SK-N-MC (cell line): ENCODE data around the gene CAMK2N1.

Experiments used
- DNase-seq: peaks from one replicate; pipeline ENCODE4 v3.0.0-alpha.2; 2011; ENCODE audit warnings: low read depth, low spot score
- H3K27ac ChIP-seq: fragments of 200-600 bp; sonication (generic); 2 replicates; pipeline ENCODE4 v1.5.1; 2016; ENCODE audit warnings: mixed run types
- H3K36me3 ChIP-seq: fragments of 200-600 bp; sonication (generic); 2 replicates; pipeline ENCODE4 v1.6.1; 2017; ENCODE audit warnings: antibody characterized with exemption, low read length, mixed read lengths; ENCODE audit not compliant: insufficient read depth
- H3K4me3 ChIP-seq: fragments of 200-600 bp; sonication (generic); 2 replicates; pipeline ENCODE4 v1.5.1; 2016
- H3K9ac ChIP-seq: fragments of 200-600 bp; sonication (generic); 2 replicates; pipeline ENCODE4 v1.8.0; 2017; ENCODE audit warnings: mixed run types, mixed read lengths; ENCODE audit not compliant: insufficient read length
- H3K9me3 ChIP-seq: fragments of 200-600 bp; sonication (generic); 2 replicates; pipeline ENCODE4 v1.6.1; 2017; ENCODE audit warnings: low read depth, mild to moderate bottlenecking, antibody characterized with exemption, low read length, moderate library complexity, mixed read lengths
- EZH2 ChIP-seq: fragments of 200-600 bp; sonication (generic); IDR thresholded peaks from one replicate; pipeline ENCODE4 v1.6.1; 2017; ENCODE audit warnings: antibody characterized with exemption
- FOXP2 ChIP-seq: optimal IDR thresholded peaks from 2 replicates; pipeline ENCODE3; 2011; ENCODE audit warnings: mild to moderate bottlenecking, moderate library complexity; ENCODE audit not compliant: insufficient read depth; ENCODE audit errors: extremely low read length, control extremely low read depth
- POLR2AphosphoS5 ChIP-seq: IDR thresholded peaks from 2 replicates; pipeline ENCODE4 v1.6.1; 2012; ENCODE audit warnings: mild to moderate bottlenecking, low read depth, low read length, borderline replicate concordance

CAMK2N1 gene

DNA sequence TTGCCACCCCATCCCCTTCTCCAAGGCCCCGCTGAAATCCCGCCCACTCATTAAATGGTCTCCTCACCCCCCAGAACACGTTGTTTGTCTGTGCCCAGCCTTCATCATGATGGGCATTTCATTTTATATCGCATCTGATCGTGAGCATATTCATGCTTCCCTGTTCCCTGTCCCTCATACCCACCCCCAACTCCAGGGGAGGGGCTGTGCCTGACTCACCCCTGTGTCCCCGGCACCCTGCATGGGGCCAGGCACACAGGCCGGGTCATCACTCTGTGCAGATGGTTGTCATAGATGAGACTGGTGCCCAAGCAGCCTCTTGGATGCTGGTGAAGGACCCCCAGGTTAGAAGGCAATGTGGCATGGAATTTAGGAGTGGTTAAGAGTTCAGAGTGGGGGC lies 11.0 kb downstream of the CAMK2N1 start:
- H3K27ac ChIP-seq = no peak overlapping the region
- no peak for TF ChIP-seq EZH2
- TF ChIP-seq POLR2AphosphoS5 = no peak
- no peak for TF ChIP-seq FOXP2
- H3K9me3 ChIP-seq = no peaks in the 10 kb centered on the region
- no peak overlapping the region for H3K4me3 ChIP-seq
- DNase-seq = no peak
- H3K9ac ChIP-seq = no peak overlapping the region
- no peaks in the 10 kb centered on the region for H3K36me3 ChIP-seq

DNA sequence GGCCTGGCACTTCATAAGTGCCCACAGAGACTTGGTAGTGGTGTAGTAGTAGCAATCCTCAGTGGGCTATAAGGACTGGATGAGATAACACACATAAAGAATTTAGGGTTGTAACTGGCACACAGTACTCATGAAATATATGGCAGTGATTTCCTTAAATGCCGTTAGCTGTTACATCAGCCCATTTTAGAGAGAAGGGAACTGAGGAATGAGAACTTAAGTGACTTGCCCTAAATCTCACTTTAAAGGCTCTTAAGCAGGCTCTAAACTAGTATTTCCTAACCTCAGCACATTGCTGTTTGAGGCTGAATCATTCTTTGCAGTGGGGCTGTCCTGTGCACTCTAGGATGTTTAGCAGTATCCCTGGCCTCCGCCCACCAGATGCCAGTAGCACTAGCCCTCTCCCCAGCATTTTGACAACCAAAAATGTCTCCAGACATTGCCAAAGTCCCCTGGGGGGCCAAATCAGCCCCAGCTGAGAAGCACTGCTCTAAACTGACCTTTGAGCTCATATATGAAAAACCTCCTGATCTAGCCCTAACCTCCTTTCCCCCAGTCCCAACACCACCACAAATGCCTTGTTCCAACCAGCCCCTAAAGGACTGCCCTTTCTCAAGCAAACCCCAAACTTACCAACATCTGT lies 11.6 kb downstream of the CAMK2N1 start:
- no peak for TF ChIP-seq EZH2
- no peak for TF ChIP-seq FOXP2
- TF ChIP-seq POLR2AphosphoS5 = no peak
- no peaks in the 10 kb centered on the region for H3K36me3 ChIP-seq
- no peak for DNase-seq
- no peak overlapping the region for H3K4me3 ChIP-seq
- H3K9me3 ChIP-seq = no peaks in the 10 kb centered on the region
- H3K9ac ChIP-seq = no peak overlapping the region
- no peak overlapping the region for H3K27ac ChIP-seq

DNA sequence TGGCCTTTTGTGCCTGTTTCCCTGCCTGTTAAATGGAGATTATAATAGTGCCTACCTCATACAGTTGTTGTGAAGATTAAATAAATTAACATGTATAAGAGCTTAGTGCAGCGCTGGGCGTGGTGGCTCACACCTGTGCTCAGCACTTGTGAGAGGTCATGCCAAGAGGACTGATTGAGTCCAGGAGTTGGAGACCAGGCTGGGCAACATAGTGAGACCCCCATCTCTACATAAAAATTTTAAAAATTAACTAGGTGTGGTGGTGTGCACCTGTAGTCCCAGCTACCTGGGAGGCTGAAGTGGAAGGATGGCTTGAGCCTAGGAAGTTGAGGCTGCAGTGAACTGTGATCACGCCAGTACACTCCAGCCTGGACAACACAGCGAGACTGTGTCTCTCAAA lies 12.1 kb downstream of the CAMK2N1 start:
- H3K9me3 ChIP-seq = no peaks in the 10 kb centered on the region
- no peaks in the 10 kb centered on the region for H3K36me3 ChIP-seq
- no peak for TF ChIP-seq POLR2AphosphoS5
- TF ChIP-seq FOXP2 = no peak
- no peak for TF ChIP-seq EZH2
- H3K27ac ChIP-seq = no peak overlapping the region
- H3K9ac ChIP-seq = no peak overlapping the region
- no peak overlapping the region for H3K4me3 ChIP-seq
- DNase-seq = no peak

DNA sequence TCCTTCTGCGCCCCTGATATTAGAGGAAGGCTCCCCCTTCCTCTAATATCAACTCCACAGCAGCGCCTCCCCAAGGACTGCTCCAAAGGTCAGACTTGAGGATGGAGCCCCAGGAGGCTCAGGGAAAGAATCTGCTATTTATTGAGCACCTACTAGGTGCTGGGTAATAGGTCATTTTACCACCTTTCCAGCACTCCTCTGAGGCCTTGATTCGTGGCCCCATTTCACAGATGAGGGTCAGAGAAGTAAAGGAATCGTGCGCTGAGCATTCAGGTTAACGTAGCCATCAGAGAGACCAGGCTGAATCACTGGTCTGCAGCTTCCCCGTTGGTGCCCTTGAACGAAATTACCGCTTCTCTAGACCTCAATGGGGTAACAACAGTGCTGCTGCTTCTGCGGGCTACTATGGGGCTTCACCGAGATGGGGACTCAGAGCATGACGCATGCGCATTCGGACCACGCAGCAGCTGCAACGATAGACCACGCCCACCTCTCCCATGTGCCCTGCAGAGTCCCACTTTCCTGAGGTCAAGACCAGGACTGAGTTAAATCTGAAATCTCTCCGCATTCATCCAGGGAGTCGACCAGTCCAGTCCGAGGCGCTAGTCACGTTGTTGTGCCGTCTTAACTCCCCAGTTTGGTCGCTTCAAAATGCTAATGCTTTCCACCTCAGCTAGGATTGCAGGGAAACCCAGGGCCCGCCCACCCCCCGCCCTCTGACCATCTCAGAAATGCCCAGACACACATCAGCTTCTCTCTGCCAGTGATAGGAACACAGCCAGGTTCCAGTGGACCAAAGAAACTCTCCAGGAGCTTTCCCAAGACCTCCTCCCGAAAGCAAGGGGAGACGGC lies 12.9 kb downstream of the CAMK2N1 start:
- no peaks in the 10 kb centered on the region for H3K36me3 ChIP-seq
- no peak overlapping the region for H3K27ac ChIP-seq
- no peaks in the 10 kb centered on the region for H3K9me3 ChIP-seq
- TF ChIP-seq FOXP2 = no peak
- no peak for TF ChIP-seq POLR2AphosphoS5
- no peak for TF ChIP-seq EZH2
- no peak overlapping the region for H3K9ac ChIP-seq
- no peak for DNase-seq
- H3K4me3 ChIP-seq = no peak overlapping the region

DNA sequence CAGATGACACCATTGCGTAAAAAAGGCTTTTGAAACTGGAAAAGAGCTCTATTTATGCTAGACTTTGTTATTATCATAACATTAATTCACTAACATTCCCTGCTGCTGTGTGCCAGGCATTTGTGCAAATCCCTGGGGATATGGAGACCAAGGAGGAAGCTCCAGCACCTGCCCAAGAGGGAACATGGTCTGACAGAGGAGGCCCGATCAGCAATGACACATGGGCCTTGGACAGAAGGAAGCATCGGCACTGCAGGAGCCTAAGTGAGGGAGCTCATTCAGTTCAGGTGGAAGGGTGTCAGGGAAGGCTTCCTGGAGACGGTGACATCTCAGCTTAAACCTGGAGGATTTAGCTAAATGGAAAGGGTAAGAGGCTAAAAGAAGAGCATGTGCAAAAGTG lies 13.9 kb downstream of the CAMK2N1 start:
- no peak for TF ChIP-seq FOXP2
- TF ChIP-seq EZH2 = no peak
- no peak for TF ChIP-seq POLR2AphosphoS5
- no peak overlapping the region for H3K4me3 ChIP-seq
- H3K9ac ChIP-seq = no peak overlapping the region
- no peaks in the 10 kb centered on the region for H3K36me3 ChIP-seq
- no peaks in the 10 kb centered on the region for H3K9me3 ChIP-seq
- no peak for DNase-seq
- no peak overlapping the region for H3K27ac ChIP-seq

DNA sequence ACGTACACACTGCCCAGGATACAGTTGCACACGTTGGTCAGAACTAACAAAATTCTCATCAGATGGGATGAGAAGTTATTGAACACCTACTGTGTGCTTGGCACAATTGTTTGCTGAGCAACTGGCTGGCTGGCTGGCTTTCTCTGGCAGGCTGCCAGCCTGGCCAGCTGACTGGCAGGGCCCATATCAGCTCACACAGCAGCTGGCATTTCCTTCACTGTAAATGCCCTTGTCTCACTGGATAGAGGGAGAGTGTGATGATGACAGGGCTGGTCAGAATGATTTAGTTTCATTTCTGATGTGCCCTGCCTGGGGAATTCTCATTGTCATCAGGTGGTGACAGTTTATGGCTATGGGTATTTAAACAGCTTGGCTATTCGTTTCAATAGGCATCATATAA lies 15.8 kb downstream of the CAMK2N1 start:
- no peak overlapping the region for H3K9ac ChIP-seq
- DNase-seq = no peak
- TF ChIP-seq FOXP2 = no peak
- TF ChIP-seq POLR2AphosphoS5 = no peak
- no peak for TF ChIP-seq EZH2

DNA sequence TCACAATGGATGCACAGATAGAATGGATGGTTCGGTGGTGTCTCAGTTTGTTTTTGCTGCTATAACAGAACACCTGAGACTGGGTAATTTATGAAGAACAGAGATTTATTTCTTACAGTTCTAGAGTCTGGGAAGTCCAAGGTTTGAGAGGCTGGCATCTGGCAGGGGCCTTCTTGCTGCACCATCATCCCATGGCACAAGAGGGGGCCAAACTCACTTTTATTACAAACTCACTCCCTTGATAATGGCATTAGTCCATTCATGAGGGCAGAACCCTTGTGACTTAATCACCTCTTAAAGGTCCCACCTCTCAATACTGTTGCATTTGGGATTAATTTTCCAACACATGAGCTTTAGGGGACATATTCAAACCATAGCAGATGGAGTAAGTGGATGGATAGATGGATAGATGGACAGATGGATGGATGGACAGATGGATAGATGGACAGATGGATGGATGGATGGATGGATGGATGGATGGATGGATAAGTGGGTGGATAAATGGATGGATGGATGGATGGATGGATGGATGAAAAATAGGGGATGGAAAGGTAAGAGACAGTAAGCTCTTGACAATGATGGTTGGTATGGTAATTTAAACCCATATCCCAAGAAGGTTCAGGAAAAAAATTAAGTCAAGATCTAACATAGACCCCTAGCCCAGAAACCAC lies 16.5 kb downstream of the CAMK2N1 start:
- Histone ChIP-seq H3K9me3 (no peaks in the 10 kb centered on the region), H3K9ac (no peak overlapping the region), H3K36me3 (no peaks in the 10 kb centered on the region), H3K27ac (no peak overlapping the region), H3K4me3 (no peak overlapping the region)
- DNase-seq = no peak
- TF ChIP-seq EZH2 (no peak), POLR2AphosphoS5 (no peak), FOXP2 (no peak)

More for the DNA sequence above, 15.8 kb downstream of the CAMK2N1 start:
- Histone ChIP-seq H3K4me3 (no peak overlapping the region), H3K36me3 (no peaks in the 10 kb centered on the region), H3K9me3 (no peaks in the 10 kb centered on the region), H3K27ac (no peak overlapping the region)

DNA sequence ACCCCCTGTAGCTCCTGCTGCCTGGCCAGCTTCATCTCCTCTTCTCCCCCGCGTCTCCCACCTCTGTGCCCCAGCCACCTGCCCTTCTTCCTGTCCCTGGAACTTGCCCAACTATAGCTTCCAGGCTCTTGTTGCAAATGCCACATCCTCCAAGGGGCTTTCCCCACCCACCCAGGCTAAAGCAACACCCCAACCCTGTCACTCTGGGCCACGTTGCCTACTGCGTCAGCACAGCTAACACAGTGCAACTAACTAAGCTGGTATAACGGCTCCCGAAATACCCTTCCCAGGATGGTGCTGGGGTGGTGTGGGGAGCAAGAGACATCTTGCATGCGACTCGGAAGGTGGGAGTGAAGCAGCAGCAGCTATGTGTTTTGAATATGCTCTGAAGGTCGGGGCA lies 19.7 kb downstream of the CAMK2N1 start:
- no peak overlapping the region for H3K4me3 ChIP-seq
- H3K9ac ChIP-seq = no peak overlapping the region
- H3K36me3 ChIP-seq = no peaks in the 10 kb centered on the region
- DNase-seq = no peak
- TF ChIP-seq POLR2AphosphoS5 = no peak
- no peak for TF ChIP-seq FOXP2
- no peak for TF ChIP-seq EZH2
- H3K27ac ChIP-seq = no peak overlapping the region
- no peaks in the 10 kb centered on the region for H3K9me3 ChIP-seq

DNA sequence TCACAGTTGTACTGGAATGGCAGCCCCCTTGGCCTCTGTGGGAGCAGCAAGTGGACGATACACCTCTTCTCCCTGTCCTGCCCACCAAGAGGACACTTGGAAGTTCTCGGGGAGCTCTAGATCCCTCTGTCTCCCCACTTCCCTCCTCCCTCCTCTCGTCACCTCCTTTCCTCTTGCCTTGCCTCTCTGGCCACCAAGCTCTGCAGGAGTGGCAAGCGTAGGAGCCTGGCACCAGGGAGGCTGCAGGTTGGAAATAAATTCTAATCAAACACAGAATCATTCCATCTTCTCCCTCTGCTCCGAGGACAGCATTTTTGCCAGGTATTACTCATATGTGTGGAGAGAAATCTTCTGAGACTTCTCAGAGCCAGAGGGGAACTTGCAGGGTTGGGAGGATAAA lies 20.8 kb downstream of the CAMK2N1 start:
- Histone ChIP-seq H3K4me3 (no peak overlapping the region), H3K9me3 (no peaks in the 10 kb centered on the region), H3K27ac (no peak overlapping the region), H3K36me3 (no peaks in the 10 kb centered on the region), H3K9ac (no peak overlapping the region)
- no peak for TF ChIP-seq EZH2
- TF ChIP-seq FOXP2 = no peak
- no peak for TF ChIP-seq POLR2AphosphoS5
- DNase-seq = no peak
